ENCODE measurements around the gene SVOPL. TPM values are rescaled to one million over a fixed set of nuclear protein-coding genes. Genes with fewer than 3 reads are reported as not detected.

SVOPL gene, protein sequence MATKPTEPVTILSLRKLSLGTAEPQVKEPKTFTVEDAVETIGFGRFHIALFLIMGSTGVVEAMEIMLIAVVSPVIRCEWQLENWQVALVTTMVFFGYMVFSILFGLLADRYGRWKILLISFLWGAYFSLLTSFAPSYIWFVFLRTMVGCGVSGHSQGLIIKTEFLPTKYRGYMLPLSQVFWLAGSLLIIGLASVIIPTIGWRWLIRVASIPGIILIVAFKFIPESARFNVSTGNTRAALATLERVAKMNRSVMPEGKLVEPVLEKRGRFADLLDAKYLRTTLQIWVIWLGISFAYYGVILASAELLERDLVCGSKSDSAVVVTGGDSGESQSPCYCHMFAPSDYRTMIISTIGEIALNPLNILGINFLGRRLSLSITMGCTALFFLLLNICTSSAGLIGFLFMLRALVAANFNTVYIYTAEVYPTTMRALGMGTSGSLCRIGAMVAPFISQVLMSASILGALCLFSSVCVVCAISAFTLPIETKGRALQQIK
- 6.4 TPM for polyA plus RNA-seq
- long read RNA-seq, donor 1: 0 reads
- long read RNA-seq, donor 2: 0 reads
- long read RNA-seq, donor 3, partial matches to known transcripts: 0 of 2 reads
- long read RNA-seq, donor 3, other reads (novel, unspliced or antisense): 0 of 2 reads
- long read RNA-seq, donor 4: 0 reads
- long read RNA-seq, donor 5: 0 reads
- long read RNA-seq, donor 6, partial matches to known transcripts: 0 of 1 reads
- long read RNA-seq, donor 6, other reads (novel, unspliced or antisense): 0 of 1 reads
- long read RNA-seq, donor 7: 0 reads
- long read RNA-seq, donor 8: 0 reads
- long read RNA-seq, donor 9: 0 reads
- long read RNA-seq, donor 10: 0 reads
- long read RNA-seq, donor 11: 0 reads

- H3K9me3 ChIP-seq (ENCODE audit: control insufficient read depth, low read depth, low read length): no peaks in the 10 kb centered on the region
- no peaks in the 10 kb centered on the region for H3K27me3 ChIP-seq (ENCODE audit: control insufficient read depth, insufficient read depth, low read length)
- no CpG with 5 or more reads among the region's 7 CpGs for WGBS (ENCODE audit: insufficient coverage, low lambda C conversion rate)
- no peak within 1 kb of the TSS for H3K4me3 ChIP-seq (ENCODE audit: low read length)
- H3K27ac ChIP-seq (ENCODE audit: low read length): no peak within 1 kb of the TSS
- DNase-seq: no peak
- no peaks in the 10 kb centered on the region for H3K4me1 ChIP-seq (ENCODE audit: control insufficient read depth, insufficient read depth, low read length)
- no peaks in the 10 kb centered on the region for H3K36me3 ChIP-seq (ENCODE audit: control insufficient read depth, insufficient read depth, low read length)
Observed at GRCh38 chr7:138700857-138701536, at the start of gene SVOPL. TSS of gene SVOPL (minus strand) at chr7:138701362. CDS start at chr7:138679045, 22,317 bp downstream.

DNA sequence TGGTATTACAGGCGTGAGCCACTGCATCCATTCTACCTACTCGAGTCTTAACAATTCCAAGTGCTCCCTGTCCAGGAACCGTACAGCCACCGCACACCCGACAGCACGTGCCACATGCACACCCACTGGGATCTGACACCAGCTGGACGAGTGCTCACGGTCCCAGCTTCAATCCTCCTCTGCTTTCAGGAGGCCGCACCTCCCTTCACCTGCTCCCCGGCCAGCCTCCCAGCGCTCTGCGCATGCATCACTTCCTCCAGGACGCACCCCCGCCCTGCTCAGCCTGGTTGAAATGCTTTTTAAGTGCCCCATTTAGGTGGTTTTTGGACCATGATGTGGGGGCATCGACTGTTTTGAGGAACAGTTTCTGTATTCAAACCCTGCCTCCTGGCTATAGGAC is 49.3 kb upstream of the SVOPL start:
- Histone ChIP-seq H3K4me3 (ENCODE audit: low read length) (no peak overlapping the region), H3K4me1 (ENCODE audit: control insufficient read depth, insufficient read depth, low read length) (no peaks in the 10 kb centered on the region), H3K27me3 (ENCODE audit: control insufficient read depth, insufficient read depth, low read length) (no peaks in the 10 kb centered on the region), H3K9me3 (ENCODE audit: control insufficient read depth, low read depth, low read length) (no peaks in the 10 kb centered on the region), H3K36me3 (ENCODE audit: control insufficient read depth, insufficient read depth, low read length) (no peaks in the 10 kb centered on the region), H3K27ac (ENCODE audit: low read length) (no peak overlapping the region)
- WGBS (ENCODE audit: insufficient coverage, low lambda C conversion rate): no CpG with 5 or more reads among the region's 15 CpGs
- no peak for DNase-seq

- H3K27ac ChIP-seq (ENCODE audit: low read length): no peak overlapping the region
- H3K9me3 ChIP-seq (ENCODE audit: control insufficient read depth, low read depth, low read length): no peaks in the 10 kb centered on the region
- no peak overlapping the region for H3K4me3 ChIP-seq (ENCODE audit: low read length)
- no peaks in the 10 kb centered on the region for H3K36me3 ChIP-seq (ENCODE audit: control insufficient read depth, insufficient read depth, low read length)
- DNase-seq: no peak
- H3K4me1 ChIP-seq (ENCODE audit: control insufficient read depth, insufficient read depth, low read length): no peaks in the 10 kb centered on the region
- WGBS (ENCODE audit: insufficient coverage, low lambda C conversion rate): 49% methylated on average over 2 of the region's 3 CpGs
- no peaks in the 10 kb centered on the region for H3K27me3 ChIP-seq (ENCODE audit: control insufficient read depth, insufficient read depth, low read length)
Observed at GRCh38 chr7:138749960-138750359, 48.8 kb upstream of the SVOPL start.

- no peaks in the 10 kb centered on the region for H3K36me3 ChIP-seq (ENCODE audit: control insufficient read depth, insufficient read depth, low read length)
- DNase-seq: no peak
- no peaks in the 10 kb centered on the region for H3K27me3 ChIP-seq (ENCODE audit: control insufficient read depth, insufficient read depth, low read length)
- no peaks in the 10 kb centered on the region for H3K4me1 ChIP-seq (ENCODE audit: control insufficient read depth, insufficient read depth, low read length)
- no peaks in the 10 kb centered on the region for H3K9me3 ChIP-seq (ENCODE audit: control insufficient read depth, low read depth, low read length)
- WGBS (ENCODE audit: insufficient coverage, low lambda C conversion rate): no CpG with 5 or more reads among the region's 6 CpGs
- H3K27ac ChIP-seq (ENCODE audit: low read length): no peak overlapping the region
- H3K4me3 ChIP-seq (ENCODE audit: low read length): no peak overlapping the region
Observed at GRCh38 chr7:138748666-138749065, 47.5 kb upstream of the SVOPL start.

GRCh38 chr7:138746073-138746472 is 44.9 kb upstream of the SVOPL start:
- Histone ChIP-seq H3K27me3 (ENCODE audit: control insufficient read depth, insufficient read depth, low read length) (no peaks in the 10 kb centered on the region), H3K27ac (ENCODE audit: low read length) (no peak overlapping the region), H3K4me3 (ENCODE audit: low read length) (no peak overlapping the region), H3K4me1 (ENCODE audit: control insufficient read depth, insufficient read depth, low read length) (no peaks in the 10 kb centered on the region), H3K9me3 (ENCODE audit: control insufficient read depth, low read depth, low read length) (no peaks in the 10 kb centered on the region), H3K36me3 (ENCODE audit: control insufficient read depth, insufficient read depth, low read length) (no peaks in the 10 kb centered on the region)
- WGBS (ENCODE audit: insufficient coverage, low lambda C conversion rate): 82% methylated on average over 2 of the region's 4 CpGs
- no peak for DNase-seq

- H3K36me3 ChIP-seq (ENCODE audit: control insufficient read depth, insufficient read depth, low read length): no peaks in the 10 kb centered on the region
- H3K27me3 ChIP-seq (ENCODE audit: control insufficient read depth, insufficient read depth, low read length): no peaks in the 10 kb centered on the region
- H3K4me1 ChIP-seq (ENCODE audit: control insufficient read depth, insufficient read depth, low read length): no peaks in the 10 kb centered on the region
- no peaks in the 10 kb centered on the region for H3K9me3 ChIP-seq (ENCODE audit: control insufficient read depth, low read depth, low read length)
- no peak overlapping the region for H3K27ac ChIP-seq (ENCODE audit: low read length)
- no CpG with 5 or more reads among the region's 7 CpGs for WGBS (ENCODE audit: insufficient coverage, low lambda C conversion rate)
- DNase-seq: no peak
- no peak overlapping the region for H3K4me3 ChIP-seq (ENCODE audit: low read length)
Observed at GRCh38 chr7:138745189-138745588, 44.0 kb upstream of the SVOPL start.

DNA sequence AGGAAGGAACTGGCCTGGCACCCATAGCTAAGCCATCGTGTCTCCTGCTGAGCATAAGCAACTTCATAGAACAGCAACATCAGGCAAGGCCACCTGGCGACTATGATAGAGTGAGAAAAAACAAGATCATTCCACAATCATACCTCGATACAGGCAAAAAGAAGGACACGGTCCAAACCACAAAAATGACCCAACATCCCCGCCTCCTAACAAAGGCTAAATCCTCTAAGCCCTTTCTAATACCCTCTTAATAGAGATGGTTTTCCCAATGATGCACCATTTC is 40.2 kb upstream of the SVOPL start:
- Histone ChIP-seq H3K4me1 (ENCODE audit: control insufficient read depth, insufficient read depth, low read length) (no peaks in the 10 kb centered on the region), H3K27me3 (ENCODE audit: control insufficient read depth, insufficient read depth, low read length) (no peaks in the 10 kb centered on the region), H3K9me3 (ENCODE audit: control insufficient read depth, low read depth, low read length) (no peaks in the 10 kb centered on the region), H3K4me3 (ENCODE audit: low read length) (no peak overlapping the region), H3K27ac (ENCODE audit: low read length) (no peak overlapping the region), H3K36me3 (ENCODE audit: control insufficient read depth, insufficient read depth, low read length) (no peaks in the 10 kb centered on the region)
- no CpG with 5 or more reads among the region's 5 CpGs for WGBS (ENCODE audit: insufficient coverage, low lambda C conversion rate)
- DNase-seq: no peak

GRCh38 chr7:138739859-138740258 is 38.7 kb upstream of the SVOPL start:
- Histone ChIP-seq H3K9me3 (ENCODE audit: control insufficient read depth, low read depth, low read length) (no peaks in the 10 kb centered on the region), H3K36me3 (ENCODE audit: control insufficient read depth, insufficient read depth, low read length) (no peaks in the 10 kb centered on the region), H3K4me1 (ENCODE audit: control insufficient read depth, insufficient read depth, low read length) (no peaks in the 10 kb centered on the region), H3K4me3 (ENCODE audit: low read length) (no peak overlapping the region), H3K27ac (ENCODE audit: low read length) (no peak overlapping the region), H3K27me3 (ENCODE audit: control insufficient read depth, insufficient read depth, low read length) (no peaks in the 10 kb centered on the region)
- no CpG with 5 or more reads among the region's 1 CpG for WGBS (ENCODE audit: insufficient coverage, low lambda C conversion rate)
- no peak for DNase-seq

DNA sequence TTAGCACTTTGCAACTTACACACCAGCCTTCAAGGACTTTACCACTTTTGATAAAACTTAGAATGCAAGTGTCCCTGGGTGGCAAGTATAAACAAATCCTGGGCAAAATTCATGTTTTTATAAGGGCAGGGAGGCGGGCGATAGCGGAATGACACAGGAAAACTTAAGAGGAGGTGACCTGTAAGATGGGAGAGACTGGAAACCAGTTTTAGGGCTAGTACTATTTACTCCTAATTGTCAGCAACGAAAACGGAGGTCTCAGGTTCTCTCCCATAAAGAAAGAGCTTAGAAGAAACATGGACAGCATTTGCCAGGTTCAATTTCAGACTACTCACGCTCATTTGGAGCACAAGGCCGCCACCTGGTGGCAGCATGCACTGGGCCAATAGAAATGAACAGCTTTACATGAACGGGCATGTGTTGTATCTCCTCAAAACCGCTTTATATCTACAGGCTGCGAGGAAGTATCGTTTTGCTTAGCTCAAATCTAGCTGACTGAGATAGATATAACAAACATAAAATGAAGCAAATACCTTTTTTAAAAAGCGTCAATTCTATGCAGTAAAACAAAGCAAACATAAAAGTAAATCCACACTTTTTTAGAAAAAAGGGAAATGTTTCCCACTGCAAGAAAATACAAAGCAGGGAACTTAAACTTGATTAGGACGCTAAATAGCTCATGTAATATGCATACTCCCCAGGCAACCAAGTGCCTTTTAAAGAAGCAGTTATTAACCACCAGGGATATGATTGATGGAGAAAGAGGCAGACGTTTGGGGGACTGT is 37.6 kb upstream of the SVOPL start:
- 6% methylated on average over 2 of the region's 14 CpGs for WGBS (ENCODE audit: insufficient coverage, low lambda C conversion rate)
- Histone ChIP-seq H3K36me3 (ENCODE audit: control insufficient read depth, insufficient read depth, low read length) (no peaks in the 10 kb centered on the region), H3K27ac (ENCODE audit: low read length) (no peak overlapping the region), H3K4me3 (ENCODE audit: low read length) (no peak overlapping the region), H3K27me3 (ENCODE audit: control insufficient read depth, insufficient read depth, low read length) (no peaks in the 10 kb centered on the region), H3K9me3 (ENCODE audit: control insufficient read depth, low read depth, low read length) (no peaks in the 10 kb centered on the region), H3K4me1 (ENCODE audit: control insufficient read depth, insufficient read depth, low read length) (no peaks in the 10 kb centered on the region)
- peak; percentile 81 to 83 for DNase-seq

DNA sequence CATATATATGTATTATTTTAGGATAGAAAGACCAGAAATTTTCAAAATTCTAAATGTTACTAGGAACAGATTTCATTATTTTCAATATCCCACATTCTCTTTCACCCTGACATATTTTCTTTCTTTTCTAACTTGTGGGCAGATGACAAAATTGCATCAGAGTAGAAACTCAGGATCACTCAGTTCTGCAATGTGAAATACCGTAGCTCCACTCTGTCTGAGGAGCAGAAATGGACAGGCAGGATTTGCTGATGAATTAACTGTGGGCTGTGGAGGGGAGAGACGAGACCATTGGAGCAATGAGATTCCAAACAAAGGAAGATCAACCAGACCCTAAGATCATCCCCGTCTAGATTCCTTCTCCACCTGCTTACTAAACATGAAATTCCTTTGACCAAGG is 37.0 kb upstream of the SVOPL start:
- Histone ChIP-seq H3K4me3 (ENCODE audit: low read length) (no peak overlapping the region), H3K9me3 (ENCODE audit: control insufficient read depth, low read depth, low read length) (no peaks in the 10 kb centered on the region), H3K27ac (ENCODE audit: low read length) (no peak overlapping the region), H3K27me3 (ENCODE audit: control insufficient read depth, insufficient read depth, low read length) (no peaks in the 10 kb centered on the region), H3K36me3 (ENCODE audit: control insufficient read depth, insufficient read depth, low read length) (no peaks in the 10 kb centered on the region), H3K4me1 (ENCODE audit: control insufficient read depth, insufficient read depth, low read length) (no peaks in the 10 kb centered on the region)
- no peak for DNase-seq
- WGBS (ENCODE audit: insufficient coverage, low lambda C conversion rate): no CpG with 5 or more reads among the region's 3 CpGs

All from large intestine (tissue), 12 donors.